Gastroesophageal sphincter (tissue), 3 donors: ENCODE measurements around the gene MRFAP1L1.

ENCODE experiments used
- CTCF ChIP-seq, 4 experiments: fragments of 200-600 bp in 2 of 4; fragments of 450-650 bp in 2 of 4; sonication (generic) in 1 of 4; IDR thresholded peaks; one replicate each; pipeline ENCODE4 v1.5.1; 2017 to 2019; ENCODE audit warnings: antibody characterized with exemption in 4 of 4, mild to moderate bottlenecking in 2 of 4, moderate library complexity in 2 of 4
- EP300 ChIP-seq: sonication (generic); formaldehyde crosslinking; IDR thresholded peaks from one replicate; pipeline ENCODE4 v1.6.1; 2017; ENCODE audit warnings: antibody characterized with exemption, mild to moderate bottlenecking
- POLR2A ChIP-seq, 2 donors: fragments of 450-650 bp; IDR thresholded peaks; one replicate each; pipeline ENCODE4 v1.6.1; 2017; ENCODE audit warnings: antibody characterized with exemption in 2 of 2, mild to moderate bottlenecking in 2 of 2, moderate library complexity in 1 of 2
- POLR2AphosphoS5 ChIP-seq: sonication (generic); formaldehyde crosslinking; IDR thresholded peaks from one replicate; pipeline ENCODE4 v1.6.1; 2017; ENCODE audit warnings: antibody characterized with exemption

- TF ChIP-seq CTCF (IDR thresholded peaks at IDR 0.05) (no peak), POLR2A (IDR thresholded peaks at IDR 0.05) (no peak), POLR2AphosphoS5 (no peak), EP300 (no peak)
Measured at GRCh38 chr4:6731780-6732179, 22.1 kb upstream of the MRFAP1L1 start.
